Parathyroid adenoma (tissue), 2 donors: ENCODE measurements around the gene QTRT2.

ENCODE experiments used
- H2AFZ ChIP-seq: fragments of 300-600 bp; sonication (generic); one replicate; pipeline ENCODE4 v1.7.0; 2017; ENCODE audit warnings: antibody characterized with exemption, mild to moderate bottlenecking
- H3K27ac ChIP-seq: fragments of 300-600 bp; sonication (generic); one replicate; pipeline ENCODE4 v1.7.0; 2017
- H3K27me3 ChIP-seq: fragments of 300-600 bp; sonication (generic); one replicate; pipeline ENCODE4 v1.7.0; 2017; ENCODE audit warnings: low read length; ENCODE audit not compliant: control insufficient read depth, insufficient read depth
- H3K36me3 ChIP-seq: fragments of 300-600 bp; sonication (generic); one replicate; pipeline ENCODE4 v1.7.0; 2017; ENCODE audit warnings: low read length; ENCODE audit not compliant: control insufficient read depth, insufficient read depth
- H3K4me1 ChIP-seq: fragments of 300-600 bp; sonication (generic); one replicate; pipeline ENCODE4 v1.7.0; 2017; ENCODE audit warnings: control low read depth
- H3K4me2 ChIP-seq: fragments of 300-600 bp; sonication (generic); one replicate; pipeline ENCODE4 v1.7.0; 2017; ENCODE audit warnings: low read length
- H3K4me3 ChIP-seq: fragments of 300-600 bp; sonication (generic); one replicate; pipeline ENCODE4 v1.7.0; 2017; ENCODE audit warnings: low read depth, low read length
- H3K79me2 ChIP-seq: fragments of 300-600 bp; sonication (generic); one replicate; pipeline ENCODE4 v1.7.0; 2017; ENCODE audit warnings: control low read depth
- H3K9ac ChIP-seq: fragments of 300-600 bp; sonication (generic); one replicate; pipeline ENCODE4 v1.7.0; 2017; ENCODE audit warnings: mild to moderate bottlenecking
- H3K9me3 ChIP-seq: fragments of 300-600 bp; sonication (generic); one replicate; pipeline ENCODE4 v1.7.0; 2017; ENCODE audit warnings: low read length; ENCODE audit not compliant: control insufficient read depth
- TF ChIP-seq, protein P1 (sequence below): fragments of 300-600 bp; sonication (generic); IDR thresholded peaks from one replicate; pipeline ENCODE4 v1.7.0; 2017; ENCODE audit warnings: antibody characterized with exemption, mild to moderate bottlenecking
- donor health status: primary hyperparathyroidism.

QTRT2 gene

DNA sequence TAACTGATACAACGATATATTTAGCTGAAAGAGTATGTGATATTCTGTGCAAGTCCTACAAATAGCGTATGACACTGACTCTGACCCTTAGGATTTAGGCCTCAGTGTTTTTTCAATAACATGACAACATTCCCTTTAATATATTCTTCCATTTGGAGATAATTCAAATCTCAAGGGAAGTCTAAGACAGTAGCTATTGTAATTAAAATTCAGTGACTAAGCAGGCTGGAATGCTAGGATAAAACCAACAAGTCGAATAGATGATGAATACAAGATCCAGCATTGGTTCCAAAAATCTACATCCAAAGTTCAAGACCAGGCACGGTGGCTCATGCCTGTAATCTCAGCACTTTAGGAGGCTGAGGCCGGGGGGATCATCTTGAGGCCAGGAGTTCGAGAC is 56.2 kb downstream of the QTRT2 start:
- H3K27ac ChIP-seq: no peak overlapping the region
- H3K4me3 ChIP-seq: no peak overlapping the region
- H3K9ac ChIP-seq: no peak overlapping the region
- H3K4me1 ChIP-seq: no peaks in the 10 kb centered on the region
- no peaks in the 10 kb centered on the region for H3K27me3 ChIP-seq
- H3K4me2 ChIP-seq: no peak overlapping the region
- H3K9me3 ChIP-seq: no peaks in the 10 kb centered on the region
- no peaks in the 10 kb centered on the region for H3K36me3 ChIP-seq
- TF ChIP-seq, protein P1, sequence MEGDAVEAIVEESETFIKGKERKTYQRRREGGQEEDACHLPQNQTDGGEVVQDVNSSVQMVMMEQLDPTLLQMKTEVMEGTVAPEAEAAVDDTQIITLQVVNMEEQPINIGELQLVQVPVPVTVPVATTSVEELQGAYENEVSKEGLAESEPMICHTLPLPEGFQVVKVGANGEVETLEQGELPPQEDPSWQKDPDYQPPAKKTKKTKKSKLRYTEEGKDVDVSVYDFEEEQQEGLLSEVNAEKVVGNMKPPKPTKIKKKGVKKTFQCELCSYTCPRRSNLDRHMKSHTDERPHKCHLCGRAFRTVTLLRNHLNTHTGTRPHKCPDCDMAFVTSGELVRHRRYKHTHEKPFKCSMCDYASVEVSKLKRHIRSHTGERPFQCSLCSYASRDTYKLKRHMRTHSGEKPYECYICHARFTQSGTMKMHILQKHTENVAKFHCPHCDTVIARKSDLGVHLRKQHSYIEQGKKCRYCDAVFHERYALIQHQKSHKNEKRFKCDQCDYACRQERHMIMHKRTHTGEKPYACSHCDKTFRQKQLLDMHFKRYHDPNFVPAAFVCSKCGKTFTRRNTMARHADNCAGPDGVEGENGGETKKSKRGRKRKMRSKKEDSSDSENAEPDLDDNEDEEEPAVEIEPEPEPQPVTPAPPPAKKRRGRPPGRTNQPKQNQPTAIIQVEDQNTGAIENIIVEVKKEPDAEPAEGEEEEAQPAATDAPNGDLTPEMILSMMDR: no peak
- no peaks in the 10 kb centered on the region for H3K79me2 ChIP-seq
- H2AFZ ChIP-seq: no peak overlapping the region

- no peaks in the 10 kb centered on the region for H3K4me1 ChIP-seq
- no peak overlapping the region for H3K27ac ChIP-seq
- H3K27me3 ChIP-seq: no peaks in the 10 kb centered on the region
- H3K36me3 ChIP-seq: no peaks in the 10 kb centered on the region
- H3K4me3 ChIP-seq: no peak overlapping the region
- no peaks in the 10 kb centered on the region for H3K79me2 ChIP-seq
- H3K9me3 ChIP-seq: no peaks in the 10 kb centered on the region
- TF ChIP-seq, protein P1: no peak
- H2AFZ ChIP-seq: no peak overlapping the region
- no peak overlapping the region for H3K9ac ChIP-seq
- H3K4me2 ChIP-seq: no peak overlapping the region
Observed at GRCh38 chr3:114114719-114115118, 58.2 kb downstream of the QTRT2 start.

DNA sequence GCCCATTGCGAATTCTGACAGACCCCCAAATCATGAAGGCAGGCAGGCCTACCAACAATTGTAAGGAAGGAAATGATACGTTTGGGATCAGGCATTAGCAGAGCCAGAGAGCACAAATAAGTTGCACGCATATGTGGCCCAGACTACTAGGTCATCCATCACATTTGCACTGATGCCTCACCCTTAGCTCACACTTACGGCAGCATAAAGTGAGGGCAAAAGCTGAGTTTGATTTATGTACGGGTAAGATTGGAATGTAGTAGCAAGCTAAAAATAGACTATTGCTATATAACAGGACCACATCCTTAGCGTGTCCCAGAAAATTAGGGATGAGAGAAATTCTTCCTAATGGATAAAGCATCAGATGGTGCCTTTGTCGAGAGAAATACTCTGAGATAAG is 58.6 kb downstream of the QTRT2 start:
- TF ChIP-seq, protein P1: no peak
- Histone ChIP-seq H3K4me1 (no peaks in the 10 kb centered on the region), H3K27me3 (no peaks in the 10 kb centered on the region), H3K4me3 (no peak overlapping the region), H2AFZ (no peak overlapping the region), H3K4me2 (no peak overlapping the region), H3K36me3 (no peaks in the 10 kb centered on the region), H3K27ac (no peak overlapping the region), H3K9me3 (no peaks in the 10 kb centered on the region), H3K9ac (no peak overlapping the region), H3K79me2 (no peaks in the 10 kb centered on the region)

- H3K9ac ChIP-seq: no peak overlapping the region
- no peak overlapping the region for H2AFZ ChIP-seq
- H3K27ac ChIP-seq: no peak overlapping the region
- no peaks in the 10 kb centered on the region for H3K36me3 ChIP-seq
- no peaks in the 10 kb centered on the region for H3K4me1 ChIP-seq
- no peaks in the 10 kb centered on the region for H3K27me3 ChIP-seq
- no peaks in the 10 kb centered on the region for H3K79me2 ChIP-seq
- no peak overlapping the region for H3K4me3 ChIP-seq
- TF ChIP-seq, protein P1: no peak
- no peaks in the 10 kb centered on the region for H3K9me3 ChIP-seq
- H3K4me2 ChIP-seq: no peak overlapping the region
Observed at GRCh38 chr3:114119776-114120175, 63.2 kb downstream of the QTRT2 start.

- H3K9me3 ChIP-seq: no peaks in the 10 kb centered on the region
- no peak overlapping the region for H3K9ac ChIP-seq
- no peaks in the 10 kb centered on the region for H3K79me2 ChIP-seq
- H3K4me1 ChIP-seq: no peaks in the 10 kb centered on the region
- no peak overlapping the region for H3K4me2 ChIP-seq
- no peaks in the 10 kb centered on the region for H3K27me3 ChIP-seq
- H3K27ac ChIP-seq: no peak overlapping the region
- TF ChIP-seq, protein P1: no peak
- H3K36me3 ChIP-seq: no peaks in the 10 kb centered on the region
- H3K4me3 ChIP-seq: no peak overlapping the region
- no peak overlapping the region for H2AFZ ChIP-seq
Observed at GRCh38 chr3:114120211-114120610, 63.7 kb downstream of the QTRT2 start.
